ENCODE data around the gene KIF6. TPM values are rescaled to one million over a fixed set of nuclear protein-coding genes. Genes with fewer than 3 reads are reported as not detected.

KIF6 gene
- total RNA-seq, 1 donor from 2014 or later: 1.4 TPM

DNA sequence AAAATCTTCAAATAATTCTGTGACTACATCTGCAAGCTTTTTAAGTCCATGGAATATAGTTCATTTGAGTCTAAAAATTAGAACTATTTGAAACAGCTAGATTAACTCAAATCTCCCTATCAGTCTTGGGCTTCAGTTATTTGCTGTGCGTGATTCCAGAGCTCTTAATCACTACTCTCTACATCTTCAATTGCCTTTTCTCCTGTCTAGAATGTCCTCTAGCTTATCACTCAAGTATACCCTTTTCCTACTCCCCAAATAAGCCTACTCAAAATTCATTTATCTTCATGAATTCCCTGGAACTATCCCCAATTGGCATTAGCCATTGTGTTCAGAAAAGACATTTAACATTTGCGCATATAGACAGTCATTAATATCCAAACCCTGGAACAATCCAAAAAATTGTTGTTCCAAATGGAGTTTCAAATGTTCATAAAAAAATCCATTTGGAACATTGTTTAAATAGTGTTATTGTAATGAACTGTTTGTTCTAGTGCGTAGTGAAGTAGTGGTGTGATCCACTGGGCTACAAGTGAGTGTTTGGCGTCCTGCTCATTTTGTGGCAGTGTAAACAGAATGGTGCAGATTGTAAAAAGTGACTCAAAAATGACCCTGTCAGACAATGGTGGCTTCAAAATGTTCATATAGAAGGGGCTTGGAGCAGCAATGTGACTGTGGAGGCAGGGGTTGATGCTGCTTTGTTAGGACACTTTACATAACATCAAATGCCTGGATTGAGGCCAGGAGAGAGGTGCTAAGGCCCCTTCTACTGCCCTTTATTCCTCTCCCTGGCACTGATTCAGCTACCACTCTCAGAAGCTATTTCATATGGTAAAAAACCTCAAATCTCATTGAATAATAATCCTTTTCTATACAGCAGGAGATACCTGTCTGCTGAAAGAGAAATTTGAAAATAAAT is 122.3 kb downstream of the KIF6 start:
- no peak for DNase-seq (ENCODE audit: low spot score in 2 of 2, unreplicated experiment in 2 of 2)
- Mint-ChIP-seq H3K9me3 (peaks cover 14% of the 10 kb centered on the region), H3K36me3 (no peaks in the 10 kb centered on the region), H3K4me3 (no peak overlapping the region), H3K4me1 (no peaks in the 10 kb centered on the region), H3K27me3 (ENCODE audit: low read depth) (peaks cover 10% of the 10 kb centered on the region), H3K27ac (no peak overlapping the region)
- TF ChIP-seq, protein P1, sequence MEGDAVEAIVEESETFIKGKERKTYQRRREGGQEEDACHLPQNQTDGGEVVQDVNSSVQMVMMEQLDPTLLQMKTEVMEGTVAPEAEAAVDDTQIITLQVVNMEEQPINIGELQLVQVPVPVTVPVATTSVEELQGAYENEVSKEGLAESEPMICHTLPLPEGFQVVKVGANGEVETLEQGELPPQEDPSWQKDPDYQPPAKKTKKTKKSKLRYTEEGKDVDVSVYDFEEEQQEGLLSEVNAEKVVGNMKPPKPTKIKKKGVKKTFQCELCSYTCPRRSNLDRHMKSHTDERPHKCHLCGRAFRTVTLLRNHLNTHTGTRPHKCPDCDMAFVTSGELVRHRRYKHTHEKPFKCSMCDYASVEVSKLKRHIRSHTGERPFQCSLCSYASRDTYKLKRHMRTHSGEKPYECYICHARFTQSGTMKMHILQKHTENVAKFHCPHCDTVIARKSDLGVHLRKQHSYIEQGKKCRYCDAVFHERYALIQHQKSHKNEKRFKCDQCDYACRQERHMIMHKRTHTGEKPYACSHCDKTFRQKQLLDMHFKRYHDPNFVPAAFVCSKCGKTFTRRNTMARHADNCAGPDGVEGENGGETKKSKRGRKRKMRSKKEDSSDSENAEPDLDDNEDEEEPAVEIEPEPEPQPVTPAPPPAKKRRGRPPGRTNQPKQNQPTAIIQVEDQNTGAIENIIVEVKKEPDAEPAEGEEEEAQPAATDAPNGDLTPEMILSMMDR (IDR thresholded peaks at IDR 0.05; ENCODE audit: unreplicated experiment): no peak

DNA sequence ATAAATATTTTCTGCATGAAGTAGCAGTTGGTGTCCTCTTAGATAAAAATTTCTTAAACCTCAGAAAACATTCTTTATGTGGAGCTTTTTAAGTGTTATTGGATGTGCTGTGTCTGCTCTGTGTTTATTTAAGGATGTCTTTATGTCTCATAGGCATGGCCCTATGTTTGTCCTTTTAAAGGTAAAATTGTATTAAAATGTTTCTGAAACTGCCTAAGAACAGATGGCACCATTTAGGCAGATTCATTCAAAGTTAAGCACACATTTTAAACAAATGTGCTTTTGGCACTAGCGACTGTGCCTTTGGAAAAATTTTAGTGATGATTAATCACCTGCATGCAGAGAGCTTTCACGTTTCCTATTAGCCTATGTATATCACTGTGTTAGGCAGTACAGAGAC is 125.2 kb downstream of the KIF6 start:
- no peak overlapping the region for H3K27ac Mint-ChIP-seq
- no peaks in the 10 kb centered on the region for H3K36me3 Mint-ChIP-seq
- H3K4me3 Mint-ChIP-seq: no peak overlapping the region
- no peaks in the 10 kb centered on the region for H3K4me1 Mint-ChIP-seq
- TF ChIP-seq, protein P1 (IDR thresholded peaks at IDR 0.05; ENCODE audit: unreplicated experiment): no peak
- H3K9me3 Mint-ChIP-seq: peaks cover 17% of the 10 kb centered on the region
- H3K27me3 Mint-ChIP-seq (ENCODE audit: low read depth): peaks cover 6% of the 10 kb centered on the region
- no peak for DNase-seq (ENCODE audit: low spot score in 2 of 2, unreplicated experiment in 2 of 2)

DNA sequence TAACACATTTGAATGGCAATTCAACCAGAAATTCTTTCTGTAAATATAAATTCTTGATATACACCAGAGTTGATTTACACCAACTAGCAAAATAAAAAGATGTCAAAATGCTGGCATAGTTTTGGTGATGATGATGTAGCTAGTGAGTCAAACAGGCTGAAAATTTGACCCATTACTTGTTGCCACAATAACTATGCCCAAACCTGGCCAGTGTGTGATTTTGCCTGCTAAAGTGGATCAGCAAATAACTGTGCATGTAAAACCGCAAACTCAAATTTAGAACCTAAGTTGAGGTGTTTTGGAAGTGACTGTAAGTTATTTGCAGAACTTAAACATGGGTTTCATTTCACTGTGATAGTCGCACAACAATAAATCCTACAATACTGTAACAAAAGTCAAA is 125.9 kb downstream of the KIF6 start:
- TF ChIP-seq, protein P1 (IDR thresholded peaks at IDR 0.05; ENCODE audit: unreplicated experiment): no peak
- Mint-ChIP-seq H3K4me3 (no peak overlapping the region), H3K9me3 (peaks cover 17% of the 10 kb centered on the region), H3K4me1 (no peaks in the 10 kb centered on the region), H3K27me3 (ENCODE audit: low read depth) (peaks cover 2% of the 10 kb centered on the region), H3K27ac (no peak overlapping the region), H3K36me3 (no peaks in the 10 kb centered on the region)
- DNase-seq (ENCODE audit: low spot score in 2 of 2, unreplicated experiment in 2 of 2): no peak

DNA sequence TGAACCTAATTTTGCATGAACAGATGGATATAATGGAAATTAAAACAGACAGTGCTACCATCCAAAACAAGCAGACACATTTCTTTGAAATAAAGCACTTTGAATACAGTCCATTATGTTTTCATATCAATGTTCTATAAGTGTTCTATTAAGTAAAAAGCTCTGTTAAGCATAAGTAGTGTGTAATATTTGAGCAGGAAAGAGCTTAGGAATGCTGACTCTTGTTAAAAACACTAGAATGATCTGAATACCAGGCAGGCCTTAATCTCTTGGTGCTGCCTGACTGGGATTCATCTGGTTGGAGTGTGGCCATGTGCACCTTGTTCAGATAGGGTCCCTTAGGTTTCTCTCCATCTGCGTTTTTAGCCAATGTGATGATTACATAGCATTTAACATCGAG is 130.9 kb downstream of the KIF6 start:
- Mint-ChIP-seq H3K4me1 (peaks cover 2% of the 10 kb centered on the region), H3K27ac (no peak overlapping the region), H3K36me3 (no peaks in the 10 kb centered on the region), H3K9me3 (peaks cover 3% of the 10 kb centered on the region), H3K27me3 (ENCODE audit: low read depth) (no peaks in the 10 kb centered on the region), H3K4me3 (no peak overlapping the region)
- no peak for DNase-seq (ENCODE audit: low spot score in 2 of 2, unreplicated experiment in 2 of 2)
- TF ChIP-seq, protein P1 (IDR thresholded peaks at IDR 0.05; ENCODE audit: unreplicated experiment): no peak

DNA sequence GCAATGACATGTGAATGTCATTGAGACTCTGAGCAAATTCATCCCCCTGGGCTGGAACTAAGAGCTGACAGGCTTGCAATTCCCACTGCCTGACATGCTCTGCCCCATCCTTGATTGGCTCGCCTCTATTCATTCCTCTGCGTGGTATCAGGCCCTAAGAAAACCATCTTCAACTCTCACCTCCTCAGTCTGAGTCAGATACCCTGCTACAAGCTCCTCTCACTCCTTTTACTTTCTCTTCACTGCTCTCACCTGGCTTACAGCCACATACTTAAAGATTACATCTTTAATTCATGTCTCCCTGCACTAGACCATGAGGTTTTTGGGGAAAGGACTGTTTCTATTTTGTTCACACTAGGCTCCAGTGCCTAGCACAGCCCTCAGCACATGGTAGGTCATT is 131.6 kb downstream of the KIF6 start:
- TF ChIP-seq, protein P1 (IDR thresholded peaks at IDR 0.05; ENCODE audit: unreplicated experiment): no peak
- Mint-ChIP-seq H3K27ac (no peak overlapping the region), H3K4me1 (peaks cover 2% of the 10 kb centered on the region), H3K36me3 (no peaks in the 10 kb centered on the region), H3K27me3 (ENCODE audit: low read depth) (no peaks in the 10 kb centered on the region), H3K9me3 (peaks cover 3% of the 10 kb centered on the region), H3K4me3 (no peak overlapping the region)
- no peak for DNase-seq (ENCODE audit: low spot score in 2 of 2, unreplicated experiment in 2 of 2)
